Coronary artery (tissue), 2 donors: ENCODE results near the gene CREB1.
A peak's percentile ranks its signal among the peaks of the same experiment; 100 is the strongest.
"Not testable (repeated sequence)": the region's sequence is repeated elsewhere in the genome, so short reads cannot be mapped to it uniquely, and the experiment has no call there.

ENCODE experiments used
- DNase-seq: peaks from one replicate; pipeline ENCODE4 v3.0.0-alpha.2; 2017; ENCODE audit warnings: low spot score
- H3K27ac ChIP-seq, 2 donors: fragments of 200-600 bp; sonication (generic); one replicate each; pipeline ENCODE4 v1.5.1; 2016 to 2019
- H3K4me3 ChIP-seq: fragments of 200-600 bp; sonication (generic); 2 replicates; pipeline ENCODE4 v1.5.1; 2016; ENCODE audit warnings: mild to moderate bottlenecking, moderate library complexity
- CTCF ChIP-seq: fragments of 200-600 bp; sonication (generic); IDR thresholded peaks from one replicate; pipeline ENCODE4 v1.5.1; 2019; ENCODE audit warnings: antibody characterized with exemption

The CREB1 gene

GRCh38 chr2:207494137-207494536, 35.6 kb upstream of the CREB1 start:
- TF ChIP-seq CTCF, result no peak
- Histone ChIP-seq H3K4me3 (no peak overlapping the region), H3K27ac (no peak overlapping the region)
- DNase-seq, result no peak

GRCh38 chr2:207496936-207497335, 32.8 kb upstream of the CREB1 start:
- not testable (repeated sequence) for H3K4me3 ChIP-seq, H3K27ac ChIP-seq, DNase-seq

GRCh38 chr2:207497596-207497995, 32.2 kb upstream of the CREB1 start:
- no peak for DNase-seq
- Histone ChIP-seq H3K27ac (no peak overlapping the region), H3K4me3 (no peak overlapping the region)
- TF ChIP-seq CTCF, result no peak

- TF ChIP-seq CTCF, result no peak
- no peak for DNase-seq
- Histone ChIP-seq H3K27ac (peak overlapping the region in 1 of 2 donors; percentile 59), H3K4me3 (no peak overlapping the region)
Observed at GRCh38 chr2:207498427-207498826, 31.3 kb upstream of the CREB1 start.

- no peak for TF ChIP-seq CTCF
- Histone ChIP-seq H3K4me3 (no peak overlapping the region), H3K27ac (peak overlapping the region in 1 of 2 donors; percentile 53)
- no peak for DNase-seq
Observed at GRCh38 chr2:207499114-207499513, 30.6 kb upstream of the CREB1 start.

GRCh38 chr2:207501802-207502576, 27.8 kb upstream of the CREB1 start:
- no peak for TF ChIP-seq CTCF
- Histone ChIP-seq H3K27ac (peak overlapping the region in 1 of 2 donors; percentile 35), H3K4me3 (no peak overlapping the region)
- no peak for DNase-seq

- DNase-seq, result no peak
- TF ChIP-seq CTCF, result no peak
- Histone ChIP-seq H3K27ac (peak overlapping the region in 1 of 2 donors; percentile 35), H3K4me3 (no peak overlapping the region)
Observed at GRCh38 chr2:207502577-207503198, 27.1 kb upstream of the CREB1 start.
